Coronary artery (tissue), 2 donors: ENCODE data around the gene PLEKHG4B.

Experiments
- DNase-seq: peaks from one replicate; pipeline ENCODE4 v3.0.0-alpha.2; 2017; ENCODE audit warnings: low spot score
- H3K27ac ChIP-seq, 2 donors: fragments of 200-600 bp; sonication (generic); one replicate each; pipeline ENCODE4 v1.5.1; 2016 to 2019
- H3K4me3 ChIP-seq: fragments of 200-600 bp; sonication (generic); 2 replicates; pipeline ENCODE4 v1.5.1; 2016; ENCODE audit warnings: mild to moderate bottlenecking, moderate library complexity
- TF ChIP-seq, protein P1 (sequence below): fragments of 200-600 bp; sonication (generic); IDR thresholded peaks from one replicate; pipeline ENCODE4 v1.5.1; 2019; ENCODE audit warnings: antibody characterized with exemption

PLEKHG4B gene

DNA sequence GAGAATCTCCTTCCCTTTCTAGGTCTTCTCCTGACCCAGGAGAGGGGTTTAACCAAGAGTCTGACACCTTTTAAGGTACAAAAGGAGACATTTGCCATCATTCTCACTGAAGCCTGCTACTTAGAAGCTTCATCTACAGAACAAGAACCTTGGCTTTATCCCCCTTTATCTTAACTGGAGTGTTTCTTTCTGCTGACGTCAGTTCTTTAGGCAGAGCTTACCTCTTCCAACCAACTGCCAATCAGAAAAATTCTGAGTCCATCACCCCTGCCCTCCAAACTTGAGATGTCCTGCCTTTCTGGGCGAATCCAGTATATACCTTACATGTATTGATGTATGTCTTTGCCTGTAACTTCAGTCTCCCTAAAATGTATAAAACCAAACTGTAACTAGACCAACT is 37.2 kb downstream of the PLEKHG4B start:
- Histone ChIP-seq H3K27ac (no peak overlapping the region), H3K4me3 (no peak overlapping the region)
- TF ChIP-seq, protein P1, sequence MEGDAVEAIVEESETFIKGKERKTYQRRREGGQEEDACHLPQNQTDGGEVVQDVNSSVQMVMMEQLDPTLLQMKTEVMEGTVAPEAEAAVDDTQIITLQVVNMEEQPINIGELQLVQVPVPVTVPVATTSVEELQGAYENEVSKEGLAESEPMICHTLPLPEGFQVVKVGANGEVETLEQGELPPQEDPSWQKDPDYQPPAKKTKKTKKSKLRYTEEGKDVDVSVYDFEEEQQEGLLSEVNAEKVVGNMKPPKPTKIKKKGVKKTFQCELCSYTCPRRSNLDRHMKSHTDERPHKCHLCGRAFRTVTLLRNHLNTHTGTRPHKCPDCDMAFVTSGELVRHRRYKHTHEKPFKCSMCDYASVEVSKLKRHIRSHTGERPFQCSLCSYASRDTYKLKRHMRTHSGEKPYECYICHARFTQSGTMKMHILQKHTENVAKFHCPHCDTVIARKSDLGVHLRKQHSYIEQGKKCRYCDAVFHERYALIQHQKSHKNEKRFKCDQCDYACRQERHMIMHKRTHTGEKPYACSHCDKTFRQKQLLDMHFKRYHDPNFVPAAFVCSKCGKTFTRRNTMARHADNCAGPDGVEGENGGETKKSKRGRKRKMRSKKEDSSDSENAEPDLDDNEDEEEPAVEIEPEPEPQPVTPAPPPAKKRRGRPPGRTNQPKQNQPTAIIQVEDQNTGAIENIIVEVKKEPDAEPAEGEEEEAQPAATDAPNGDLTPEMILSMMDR = no peak
- no peak for DNase-seq

DNA sequence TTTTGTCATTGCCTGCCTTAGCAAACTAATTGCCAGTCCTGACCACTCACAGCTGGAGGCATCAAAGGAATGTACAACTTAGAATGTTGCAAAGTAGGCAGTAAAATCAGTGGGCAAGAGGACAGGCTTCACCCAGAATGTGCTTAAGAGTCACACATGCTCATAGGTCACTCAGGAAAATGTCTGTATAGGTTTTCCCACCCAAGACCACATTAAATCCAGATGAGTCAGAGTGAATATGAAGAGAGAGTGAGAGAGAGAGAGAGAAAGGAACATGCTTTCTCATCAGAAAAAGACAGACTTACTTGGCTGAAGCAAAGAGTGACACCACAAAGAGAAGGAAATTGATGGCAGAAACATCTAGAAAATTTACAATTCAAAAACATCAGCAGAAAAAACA is 37.9 kb downstream of the PLEKHG4B start:
- DNase-seq = no peak
- TF ChIP-seq, protein P1 = no peak
- Histone ChIP-seq H3K4me3 (no peak overlapping the region), H3K27ac (no peak overlapping the region)

DNA sequence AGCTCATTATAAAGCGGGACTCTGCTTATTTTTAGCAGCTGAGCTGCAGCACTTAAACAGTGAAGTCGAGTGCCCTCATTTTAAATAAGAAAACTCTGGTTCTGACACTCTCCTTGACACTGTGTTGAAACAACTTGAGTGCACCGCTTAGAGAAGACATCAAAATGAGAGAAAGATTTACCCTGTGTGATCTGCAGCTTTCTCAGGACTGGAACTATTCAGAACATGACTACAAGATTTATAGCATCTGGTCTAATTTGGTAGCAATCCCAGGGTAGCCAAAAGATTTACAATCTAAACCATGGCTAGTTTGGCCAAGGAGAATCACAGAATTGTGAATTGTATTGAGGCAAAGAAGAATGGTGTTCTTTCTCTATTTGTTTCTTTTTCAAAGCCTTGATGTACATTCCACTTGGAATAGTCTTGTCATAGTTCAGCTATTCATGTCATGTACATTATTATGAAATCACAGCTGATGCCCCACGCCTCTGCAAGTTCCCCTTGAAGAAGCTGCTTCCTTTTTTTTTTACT is 38.7 kb downstream of the PLEKHG4B start:
- no peak for DNase-seq
- Histone ChIP-seq H3K4me3 (no peak overlapping the region), H3K27ac (no peak overlapping the region)
- TF ChIP-seq, protein P1 = no peak

DNA sequence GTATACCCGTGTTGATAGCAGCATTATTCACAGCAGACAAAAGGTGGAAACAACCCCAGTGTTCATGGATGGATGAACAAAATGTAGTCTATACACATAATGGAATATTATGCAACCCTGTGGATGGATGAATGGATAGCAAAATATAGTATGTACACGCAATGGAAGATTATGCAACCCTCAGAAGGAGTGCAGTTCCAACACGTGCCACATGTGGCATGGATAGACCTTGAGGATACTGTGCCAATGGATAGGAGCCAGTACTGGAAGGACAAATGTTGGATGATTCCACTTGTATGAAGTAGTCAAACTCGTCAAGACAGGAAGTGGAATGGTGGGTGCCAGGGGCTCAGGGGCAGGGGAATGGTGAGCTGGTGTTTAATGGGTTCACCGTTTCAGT is 44.9 kb downstream of the PLEKHG4B start:
- no peak overlapping the region for H3K27ac ChIP-seq
- TF ChIP-seq, protein P1 = no peak
- H3K4me3 ChIP-seq = no peak overlapping the region
- no peak for DNase-seq

DNA sequence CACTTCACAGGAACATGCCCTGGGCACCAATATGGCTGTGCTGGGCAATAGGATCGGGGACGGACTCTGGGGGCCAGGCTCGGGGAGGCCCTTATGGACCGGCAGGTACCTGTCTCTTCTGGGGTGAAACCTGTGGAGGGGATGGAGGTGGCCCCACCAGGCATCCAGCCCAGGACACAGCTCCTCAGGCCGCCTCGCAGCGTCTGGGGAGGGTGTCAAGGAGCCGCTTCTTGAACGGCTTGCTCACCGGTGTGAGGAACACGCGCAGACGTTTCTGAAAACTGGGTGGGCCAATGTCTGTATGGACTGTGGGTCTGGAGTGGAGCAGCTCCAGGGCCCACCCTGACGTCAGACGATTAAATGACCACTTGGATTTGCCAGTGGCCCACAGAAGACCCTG is 45.8 kb downstream of the PLEKHG4B start:
- TF ChIP-seq, protein P1 = no peak
- DNase-seq = no peak
- H3K4me3 ChIP-seq = no peak overlapping the region
- no peak overlapping the region for H3K27ac ChIP-seq

DNA sequence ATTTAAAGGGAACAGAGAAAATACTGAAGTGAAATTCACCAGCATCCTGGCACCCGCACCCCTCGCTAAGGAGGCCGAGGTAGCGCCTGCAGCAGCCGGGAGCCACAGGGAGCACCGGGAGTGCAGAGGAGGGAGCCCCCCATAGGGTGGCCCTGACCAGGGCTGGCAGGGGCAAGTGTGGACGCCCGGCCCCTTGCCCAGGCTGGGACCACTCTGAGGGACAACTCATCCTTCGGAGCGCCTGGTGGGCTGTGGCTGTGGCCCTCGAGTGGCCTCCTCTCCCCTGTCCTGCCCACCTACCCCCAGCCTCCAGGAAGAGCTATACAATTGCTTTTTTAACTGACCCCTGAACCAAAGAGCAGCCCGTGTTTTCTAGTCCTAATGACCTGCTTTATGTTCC is 47.0 kb downstream of the PLEKHG4B start:
- Histone ChIP-seq H3K4me3 (no peak overlapping the region), H3K27ac (no peak overlapping the region)
- TF ChIP-seq, protein P1 = no peak
- no peak for DNase-seq

DNA sequence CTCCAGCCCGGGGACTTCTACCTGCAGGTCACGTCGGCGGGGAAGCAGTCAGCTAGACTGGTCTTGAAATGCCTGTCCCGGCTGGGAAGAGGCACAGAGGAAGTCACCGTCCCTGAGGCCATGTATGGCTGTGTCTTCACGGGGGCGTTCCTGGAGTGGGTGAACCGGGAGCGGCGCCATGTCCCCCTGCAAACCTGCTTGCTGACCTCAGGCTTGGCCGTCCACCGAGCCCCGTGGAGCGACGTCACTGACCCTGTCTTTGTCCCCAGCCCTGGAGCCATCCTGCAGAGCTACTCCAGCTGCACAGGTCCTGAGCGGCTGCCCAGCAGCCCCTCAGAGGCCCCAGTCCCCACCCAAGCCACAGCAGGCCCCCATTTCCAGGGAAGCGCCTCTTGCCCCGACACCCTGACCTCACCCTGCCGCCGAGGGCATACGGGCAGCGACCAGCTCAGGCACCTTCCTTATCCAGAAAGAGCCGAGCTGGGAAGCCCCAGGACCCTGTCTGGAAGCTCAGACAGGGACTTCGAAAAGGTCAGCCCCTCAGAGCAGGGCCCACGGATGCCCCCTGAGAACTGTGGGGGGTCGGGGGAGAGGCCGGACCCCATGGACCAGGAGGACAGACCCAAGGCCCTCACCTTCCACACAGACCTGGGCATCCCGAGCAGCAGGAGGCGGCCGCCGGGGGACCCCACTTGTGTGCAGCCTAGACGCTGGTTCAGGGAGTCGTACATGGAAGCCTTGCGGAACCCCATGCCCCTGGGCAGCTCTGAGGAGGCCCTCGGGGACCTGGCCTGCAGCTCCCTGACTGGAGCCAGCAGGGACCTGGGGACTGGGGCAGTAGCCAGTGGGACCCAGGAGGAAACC is 47.8 kb downstream of the PLEKHG4B start:
- Histone ChIP-seq H3K27ac (no peak overlapping the region), H3K4me3 (no peak overlapping the region)
- DNase-seq = no peak
- TF ChIP-seq, protein P1 = no peak
